Tibial nerve (tissue), 4 donors: ENCODE results near the gene CAT.

Experiments
- EP300 ChIP-seq, 2 donors: sonication (generic); formaldehyde crosslinking; IDR thresholded peaks; one replicate each; pipeline ENCODE4 v1.6.1; 2017; ENCODE audit warnings: antibody characterized with exemption in 2 of 2, mild to moderate bottlenecking in 1 of 2
- POLR2A ChIP-seq, 2 donors: fragments of 450-650 bp; IDR thresholded peaks; one replicate each; pipeline ENCODE4 v1.6.1; 2017; ENCODE audit warnings: antibody characterized with exemption in 2 of 2, mild to moderate bottlenecking in 2 of 2, moderate library complexity in 2 of 2
- TF ChIP-seq, protein P1 (sequence below), 5 experiments: fragments of 200-600 bp in 3 of 5; fragments of 450-650 bp in 2 of 5; sonication (generic) in 3 of 5; IDR thresholded peaks; one replicate each; pipeline ENCODE4 v1.5.1; 2016 to 2019; ENCODE audit warnings: antibody characterized with exemption in 5 of 5, mild to moderate bottlenecking in 3 of 5, moderate library complexity in 2 of 5

DNA sequence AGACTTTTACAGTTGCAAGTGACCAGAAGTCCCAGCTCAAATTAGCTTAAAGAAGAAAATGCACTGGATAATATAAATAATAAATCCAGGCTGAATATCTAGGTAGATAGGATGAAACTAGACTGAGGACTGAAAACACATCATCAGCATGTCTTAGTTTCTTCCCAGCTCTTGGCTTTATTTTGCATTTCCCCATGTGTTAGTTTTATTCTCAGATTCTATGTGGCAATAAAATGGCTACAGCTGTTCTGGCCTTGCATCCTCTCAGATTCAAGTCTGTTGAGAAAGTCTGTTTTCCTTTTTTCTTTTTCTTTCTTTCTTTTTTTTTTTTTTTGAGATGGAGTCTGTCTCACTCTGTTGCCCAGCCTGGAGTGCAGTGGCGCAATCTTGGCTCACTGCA is 22.6 kb upstream of the CAT start:
- TF ChIP-seq POLR2A (IDR thresholded peaks at IDR 0.05) (no peak), EP300 (IDR thresholded peaks at IDR 0.05) (no peak)
- TF ChIP-seq, protein P1, sequence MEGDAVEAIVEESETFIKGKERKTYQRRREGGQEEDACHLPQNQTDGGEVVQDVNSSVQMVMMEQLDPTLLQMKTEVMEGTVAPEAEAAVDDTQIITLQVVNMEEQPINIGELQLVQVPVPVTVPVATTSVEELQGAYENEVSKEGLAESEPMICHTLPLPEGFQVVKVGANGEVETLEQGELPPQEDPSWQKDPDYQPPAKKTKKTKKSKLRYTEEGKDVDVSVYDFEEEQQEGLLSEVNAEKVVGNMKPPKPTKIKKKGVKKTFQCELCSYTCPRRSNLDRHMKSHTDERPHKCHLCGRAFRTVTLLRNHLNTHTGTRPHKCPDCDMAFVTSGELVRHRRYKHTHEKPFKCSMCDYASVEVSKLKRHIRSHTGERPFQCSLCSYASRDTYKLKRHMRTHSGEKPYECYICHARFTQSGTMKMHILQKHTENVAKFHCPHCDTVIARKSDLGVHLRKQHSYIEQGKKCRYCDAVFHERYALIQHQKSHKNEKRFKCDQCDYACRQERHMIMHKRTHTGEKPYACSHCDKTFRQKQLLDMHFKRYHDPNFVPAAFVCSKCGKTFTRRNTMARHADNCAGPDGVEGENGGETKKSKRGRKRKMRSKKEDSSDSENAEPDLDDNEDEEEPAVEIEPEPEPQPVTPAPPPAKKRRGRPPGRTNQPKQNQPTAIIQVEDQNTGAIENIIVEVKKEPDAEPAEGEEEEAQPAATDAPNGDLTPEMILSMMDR (IDR thresholded peaks at IDR 0.05): no peak
